Liver (tissue), 9 donors: ENCODE data around the gene SYMPK. TPM values are rescaled to one million over a fixed set of nuclear protein-coding genes. Genes with fewer than 3 reads are reported as not detected.

Experiments used
- DNase-seq: peaks from one replicate; pipeline ENCODE4 v3.0.0-alpha.2; 2017; ENCODE audit warnings: low spot score
- H3K27ac ChIP-seq, 2 donors: one replicate each; pipeline ENCODE4 v1.7.0; 2013; ENCODE audit warnings: inconsistent platforms in 2 of 2, low read length in 2 of 2, control low read depth in 1 of 2, low read depth in 1 of 2, mild to moderate bottlenecking in 1 of 2
- H3K27me3 ChIP-seq, 4 donors: one replicate each; pipeline versions ENCODE4 v1.6.1 to v1.7.0; 2013; ENCODE audit warnings: low read length in 3 of 4, inconsistent platforms in 1 of 4, mild to moderate bottlenecking in 1 of 4, moderate library complexity in 1 of 4; ENCODE audit not compliant: control insufficient read depth in 4 of 4, insufficient read depth in 4 of 4
- H3K36me3 ChIP-seq, 4 donors: one replicate each; pipeline versions ENCODE4 v1.6.1 to v1.7.0; 2013; ENCODE audit warnings: low read length in 3 of 4, mild to moderate bottlenecking in 3 of 4, low read depth in 1 of 4, moderate library complexity in 1 of 4; ENCODE audit not compliant: control insufficient read depth in 4 of 4, insufficient read depth in 3 of 4
- H3K4me1 ChIP-seq, 4 donors: one replicate each; pipeline versions ENCODE4 v1.6.1 to v1.7.0; 2013; ENCODE audit warnings: low read length in 3 of 4, mild to moderate bottlenecking in 3 of 4, moderate library complexity in 1 of 4; ENCODE audit not compliant: control insufficient read depth in 4 of 4, insufficient read depth in 4 of 4
- H3K4me3 ChIP-seq, 3 donors: one replicate each; pipeline versions ENCODE4 v1.6.1 to v1.7.0; 2013; ENCODE audit warnings: low read length in 3 of 3, control low read depth in 1 of 3, low read depth in 1 of 3, mild to moderate bottlenecking in 1 of 3
- H3K9ac ChIP-seq, 2 donors: one replicate each; pipeline ENCODE4 v1.7.0; 2013; ENCODE audit warnings: low read length in 2 of 2, mild to moderate bottlenecking in 2 of 2, moderate library complexity in 2 of 2, control low read depth in 1 of 2, low read depth in 1 of 2
- H3K9me3 ChIP-seq, 4 donors: one replicate each; pipeline versions ENCODE4 v1.6.1 to v1.7.0; 2013; ENCODE audit warnings: low read length in 3 of 4; ENCODE audit not compliant: control insufficient read depth in 4 of 4
- CTCF ChIP-seq: fragments of 150-350 bp; IDR thresholded peaks from 2 replicates; pipeline ENCODE4 v1.5.1; 2017; ENCODE audit warnings: improper control_type of control experiment, low read depth, low read length; ENCODE audit not compliant: missing input control
- EGR1 ChIP-seq, 2 donors: IDR thresholded peaks; 2 replicates each; pipeline ENCODE4 v1.6.1; 2016 to 2018; ENCODE audit warnings: antibody characterized with exemption in 2 of 2, low read depth in 2 of 2
- FOXA1 ChIP-seq: IDR thresholded peaks from 2 replicates; pipeline ENCODE4 v1.6.1; 2016; ENCODE audit warnings: antibody characterized with exemption
- FOXA2 ChIP-seq: IDR thresholded peaks from 2 replicates; pipeline ENCODE4 v1.6.1; 2016; ENCODE audit warnings: antibody characterized with exemption
- GABPA ChIP-seq, 2 donors: IDR thresholded peaks in 1 of 2; conservative IDR thresholded peaks in 1 of 2; 2 replicates each; pipeline ENCODE4 v1.6.1; 2016; ENCODE audit warnings: antibody characterized with exemption in 2 of 2, mild to moderate bottlenecking in 1 of 2, moderate library complexity in 1 of 2
- HNF4A ChIP-seq, 2 donors: conservative IDR thresholded peaks; 2 replicates each; pipeline ENCODE4 v1.6.1; 2016; ENCODE audit warnings: antibody characterized with exemption in 2 of 2, mild to moderate bottlenecking in 2 of 2
- JUND ChIP-seq, 2 donors: IDR thresholded peaks; 2 replicates each; pipeline ENCODE4 v1.6.1; 2016; ENCODE audit warnings: antibody characterized with exemption in 2 of 2
- NR2F2 ChIP-seq: IDR thresholded peaks from 2 replicates; pipeline ENCODE4 v1.6.1; 2016; ENCODE audit warnings: antibody characterized with exemption
- RAD21 ChIP-seq, 2 donors: IDR thresholded peaks; 2 replicates each; pipeline ENCODE4 v1.6.1; 2016; ENCODE audit warnings: antibody characterized with exemption in 2 of 2, mild to moderate bottlenecking in 2 of 2
- RXRA ChIP-seq, 2 donors: IDR thresholded peaks; 2 replicates each; pipeline ENCODE4 v1.6.1; 2017 to 2018; ENCODE audit warnings: antibody characterized with exemption in 2 of 2, mild to moderate bottlenecking in 1 of 2
- SP1 ChIP-seq: IDR thresholded peaks from 2 replicates; pipeline ENCODE4 v1.6.1; 2018; ENCODE audit warnings: antibody characterized with exemption, mild to moderate bottlenecking
- TAF1 ChIP-seq: conservative IDR thresholded peaks from 2 replicates; pipeline ENCODE4 v1.6.1; 2016; ENCODE audit warnings: antibody characterized with exemption, mild to moderate bottlenecking
- WGBS: extraction: QIAGEN DNeasy Blood & Tissue Kit; methylation state at CpG from one replicate; pipeline ENCODE4 v1.1.7; 2013; 5-methylcytosine and 5-hydroxymethylcytosine counted together
- polyA plus RNA-seq, 2 donors: library from polyadenylated mRNA; stranded (reverse) in 1 of 2; unstranded in 1 of 2; fragments of 200-250 nt in 1 of 2; fragments of >200 nt in 1 of 2; fragmentation: Nextera tagmentation in 1 of 2; extraction: Ambion mirVana in 1 of 2; gene quantifications; one replicate each; pipeline versions ENCODE4 v1.2.1 to v1.2.3, GENCODE V29; 2013 to 2015
- total RNA-seq, 2 donors: library from RNA; depleted of rRNA; stranded (reverse); fragments of >200 nt; gene quantifications; one replicate each; pipeline ENCODE4 v1.2.3, GENCODE V29; 2014
- TF ChIP-seq, protein P1 (sequence below): IDR thresholded peaks from 2 replicates; pipeline ENCODE4 v1.6.1; 2016; ENCODE audit warnings: antibody characterized with exemption
- TF ChIP-seq, protein P2 (sequence below): IDR thresholded peaks from 2 replicates; pipeline ENCODE4 v1.6.1; 2016; ENCODE audit warnings: antibody characterized with exemption, mild to moderate bottlenecking
- TF ChIP-seq, protein P3 (sequence below): IDR thresholded peaks from 2 replicates; pipeline ENCODE4 v1.6.1; 2016; ENCODE audit warnings: antibody characterized with exemption
- donor health status: healthy.
- donor health status: healthy.
- donor health status: healthy.
- donor health status: healthy.
- donor health status: healthy.

SYMPK gene
- total and polyA plus RNA-seq, 4 donors = 5.5 to 26.1 (median 24.1) TPM

GRCh38 chr19:45824041-45824471 is 38.9 kb downstream of the SYMPK start:
- Histone ChIP-seq H3K4me1 (no peaks in the 10 kb centered on the region), H3K36me3 (peaks cover 25 to 88% (median 33%) of the 10 kb centered on the region in 4 donors), H3K27ac (no peak overlapping the region), H3K9me3 (no peaks in the 10 kb centered on the region), H3K9ac (no peak overlapping the region), H3K27me3 (no peaks in the 10 kb centered on the region), H3K4me3 (no peak overlapping the region)
- DNase-seq = no peak
- TF ChIP-seq, protein P1, sequence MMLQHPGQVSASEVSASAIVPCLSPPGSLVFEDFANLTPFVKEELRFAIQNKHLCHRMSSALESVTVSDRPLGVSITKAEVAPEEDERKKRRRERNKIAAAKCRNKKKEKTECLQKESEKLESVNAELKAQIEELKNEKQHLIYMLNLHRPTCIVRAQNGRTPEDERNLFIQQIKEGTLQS = no peak
- TF ChIP-seq TAF1 (no peak), JUND (IDR thresholded peaks at IDR 0.05) (no peak), EGR1 (IDR thresholded peaks at IDR 0.05; ENCODE audit: low read depth in 2 of 2) (no peak), FOXA2 (no peak), SP1 (no peak), RXRA (IDR thresholded peaks at IDR 0.05) (no peak), FOXA1 (no peak), CTCF (no peak), HNF4A (conservative IDR thresholded peaks at IDR 0.05) (no peak), GABPA (IDR thresholded peaks at IDR 0.05 in 1 of 2, conservative IDR thresholded peaks at IDR 0.05 in 1 of 2) (no peak), NR2F2 (no peak)
- TF ChIP-seq, protein P2, sequence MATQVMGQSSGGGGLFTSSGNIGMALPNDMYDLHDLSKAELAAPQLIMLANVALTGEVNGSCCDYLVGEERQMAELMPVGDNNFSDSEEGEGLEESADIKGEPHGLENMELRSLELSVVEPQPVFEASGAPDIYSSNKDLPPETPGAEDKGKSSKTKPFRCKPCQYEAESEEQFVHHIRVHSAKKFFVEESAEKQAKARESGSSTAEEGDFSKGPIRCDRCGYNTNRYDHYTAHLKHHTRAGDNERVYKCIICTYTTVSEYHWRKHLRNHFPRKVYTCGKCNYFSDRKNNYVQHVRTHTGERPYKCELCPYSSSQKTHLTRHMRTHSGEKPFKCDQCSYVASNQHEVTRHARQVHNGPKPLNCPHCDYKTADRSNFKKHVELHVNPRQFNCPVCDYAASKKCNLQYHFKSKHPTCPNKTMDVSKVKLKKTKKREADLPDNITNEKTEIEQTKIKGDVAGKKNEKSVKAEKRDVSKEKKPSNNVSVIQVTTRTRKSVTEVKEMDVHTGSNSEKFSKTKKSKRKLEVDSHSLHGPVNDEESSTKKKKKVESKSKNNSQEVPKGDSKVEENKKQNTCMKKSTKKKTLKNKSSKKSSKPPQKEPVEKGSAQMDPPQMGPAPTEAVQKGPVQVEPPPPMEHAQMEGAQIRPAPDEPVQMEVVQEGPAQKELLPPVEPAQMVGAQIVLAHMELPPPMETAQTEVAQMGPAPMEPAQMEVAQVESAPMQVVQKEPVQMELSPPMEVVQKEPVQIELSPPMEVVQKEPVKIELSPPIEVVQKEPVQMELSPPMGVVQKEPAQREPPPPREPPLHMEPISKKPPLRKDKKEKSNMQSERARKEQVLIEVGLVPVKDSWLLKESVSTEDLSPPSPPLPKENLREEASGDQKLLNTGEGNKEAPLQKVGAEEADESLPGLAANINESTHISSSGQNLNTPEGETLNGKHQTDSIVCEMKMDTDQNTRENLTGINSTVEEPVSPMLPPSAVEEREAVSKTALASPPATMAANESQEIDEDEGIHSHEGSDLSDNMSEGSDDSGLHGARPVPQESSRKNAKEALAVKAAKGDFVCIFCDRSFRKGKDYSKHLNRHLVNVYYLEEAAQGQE = no peak
- TF ChIP-seq, protein P3, sequence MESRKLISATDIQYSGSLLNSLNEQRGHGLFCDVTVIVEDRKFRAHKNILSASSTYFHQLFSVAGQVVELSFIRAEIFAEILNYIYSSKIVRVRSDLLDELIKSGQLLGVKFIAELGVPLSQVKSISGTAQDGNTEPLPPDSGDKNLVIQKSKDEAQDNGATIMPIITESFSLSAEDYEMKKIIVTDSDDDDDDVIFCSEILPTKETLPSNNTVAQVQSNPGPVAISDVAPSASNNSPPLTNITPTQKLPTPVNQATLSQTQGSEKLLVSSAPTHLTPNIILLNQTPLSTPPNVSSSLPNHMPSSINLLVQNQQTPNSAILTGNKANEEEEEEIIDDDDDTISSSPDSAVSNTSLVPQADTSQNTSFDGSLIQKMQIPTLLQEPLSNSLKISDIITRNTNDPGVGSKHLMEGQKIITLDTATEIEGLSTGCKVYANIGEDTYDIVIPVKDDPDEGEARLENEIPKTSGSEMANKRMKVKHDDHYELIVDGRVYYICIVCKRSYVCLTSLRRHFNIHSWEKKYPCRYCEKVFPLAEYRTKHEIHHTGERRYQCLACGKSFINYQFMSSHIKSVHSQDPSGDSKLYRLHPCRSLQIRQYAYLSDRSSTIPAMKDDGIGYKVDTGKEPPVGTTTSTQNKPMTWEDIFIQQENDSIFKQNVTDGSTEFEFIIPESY = no peak
- 69% methylated on average over 12 of the region's 12 CpGs for WGBS

GRCh38 chr19:45823182-45823581 is 39.8 kb downstream of the SYMPK start:
- Histone ChIP-seq H3K4me3 (no peak overlapping the region), H3K27me3 (no peaks in the 10 kb centered on the region), H3K4me1 (no peaks in the 10 kb centered on the region), H3K27ac (no peak overlapping the region), H3K9me3 (no peaks in the 10 kb centered on the region), H3K9ac (no peak overlapping the region), H3K36me3 (peaks cover 22 to 81% (median 29%) of the 10 kb centered on the region in 4 donors)
- no peak for TF ChIP-seq NR2F2
- TF ChIP-seq JUND (IDR thresholded peaks at IDR 0.05) = no peak
- TF ChIP-seq HNF4A (conservative IDR thresholded peaks at IDR 0.05) = no peak
- TF ChIP-seq SP1 = no peak
- no peak for TF ChIP-seq FOXA1
- TF ChIP-seq GABPA (IDR thresholded peaks at IDR 0.05 in 1 of 2, conservative IDR thresholded peaks at IDR 0.05 in 1 of 2) = no peak
- TF ChIP-seq RAD21 (IDR thresholded peaks at IDR 0.05) = no peak
- WGBS = 97% methylated on average over 12 of the region's 12 CpGs
- no peak for DNase-seq
